HG02763 (cell line): ENCODE measurements around the gene FOXP1.
"Not testable (repeated sequence)": the region's sequence is repeated elsewhere in the genome, so short reads cannot be mapped to it uniquely, and the experiment has no call there.

Experiments used
- ATAC-seq: cut with Tn5 transposase; IDR thresholded peaks from one replicate; pipeline ENCODE4 v1.9.1; 2021; ENCODE audit warnings: mild to moderate bottlenecking, moderate library complexity; ENCODE audit not compliant: unreplicated experiment

Gene FOXP1

DNA sequence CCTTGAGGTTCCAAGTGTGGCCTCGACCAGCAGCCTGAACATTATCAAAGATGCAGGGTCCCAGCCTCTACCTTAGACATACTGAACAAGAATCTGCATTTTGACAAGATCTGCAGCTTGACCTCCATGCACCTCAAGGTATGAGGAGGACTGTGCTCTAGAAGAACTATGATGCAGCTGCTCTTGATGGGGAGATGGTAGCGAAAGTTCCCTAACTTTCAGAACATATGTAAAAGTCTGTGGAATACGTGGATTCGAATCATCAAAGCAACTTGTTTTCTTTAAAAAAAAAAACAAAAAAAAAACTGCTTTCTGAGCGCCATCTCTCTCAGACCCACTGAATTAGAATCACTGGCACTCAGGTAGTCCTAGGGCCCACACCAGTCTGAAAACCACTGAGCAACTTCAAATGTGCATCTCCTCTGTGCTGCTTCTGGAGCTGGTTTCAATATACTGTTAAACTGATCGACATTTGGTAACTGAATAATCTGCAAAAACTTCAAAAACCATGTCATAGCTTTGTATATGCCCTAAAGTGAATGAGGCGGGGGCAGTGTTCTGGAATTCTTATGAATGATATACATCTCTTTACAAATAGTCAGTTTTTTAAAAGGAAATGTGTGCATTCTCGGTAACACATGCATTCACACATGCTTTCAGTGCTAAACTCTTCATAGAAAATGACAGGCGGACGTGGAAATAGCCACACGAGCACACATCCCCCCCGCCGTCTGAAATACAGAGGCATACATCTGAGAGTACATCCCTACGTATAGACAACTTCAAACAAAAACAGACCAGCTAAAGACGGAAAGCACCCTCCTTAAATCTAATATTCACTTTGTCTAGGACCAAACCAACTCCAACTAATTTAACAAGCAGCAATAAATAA lies 128.8 kb downstream of the FOXP1 start:
- ATAC-seq: no peak

DNA sequence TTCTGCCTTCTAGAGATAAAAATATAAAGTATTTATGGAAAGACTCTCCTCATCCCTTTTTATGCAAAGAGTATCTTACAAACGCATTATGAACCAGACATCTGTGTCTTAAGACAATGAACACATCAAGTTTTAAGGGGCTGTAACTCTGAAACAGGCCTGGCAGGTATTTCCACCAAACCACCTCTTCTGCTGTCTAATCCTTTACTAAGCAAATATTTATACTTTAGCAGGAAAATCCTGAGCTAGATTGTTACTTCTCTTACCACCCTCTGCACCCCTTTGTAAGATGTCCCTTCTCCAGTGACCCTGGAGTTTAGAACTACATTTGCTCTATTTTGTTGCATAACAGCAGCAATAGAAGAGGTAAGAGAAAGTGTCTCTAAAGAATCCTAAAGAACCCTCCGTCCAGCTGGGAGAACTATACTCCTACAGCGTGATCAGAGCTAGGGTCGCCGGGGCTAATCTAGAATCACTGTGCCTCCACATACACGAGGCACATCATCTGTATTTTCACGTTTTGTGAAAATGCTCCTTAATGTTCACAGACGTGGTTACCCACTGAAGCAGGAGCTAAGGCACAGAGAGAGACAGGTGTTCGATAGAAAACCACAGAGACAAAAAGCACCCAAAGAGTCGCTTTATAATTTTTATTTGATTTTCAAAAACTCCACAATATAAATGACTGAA lies 129.6 kb downstream of the FOXP1 start:
- no peak for ATAC-seq

DNA sequence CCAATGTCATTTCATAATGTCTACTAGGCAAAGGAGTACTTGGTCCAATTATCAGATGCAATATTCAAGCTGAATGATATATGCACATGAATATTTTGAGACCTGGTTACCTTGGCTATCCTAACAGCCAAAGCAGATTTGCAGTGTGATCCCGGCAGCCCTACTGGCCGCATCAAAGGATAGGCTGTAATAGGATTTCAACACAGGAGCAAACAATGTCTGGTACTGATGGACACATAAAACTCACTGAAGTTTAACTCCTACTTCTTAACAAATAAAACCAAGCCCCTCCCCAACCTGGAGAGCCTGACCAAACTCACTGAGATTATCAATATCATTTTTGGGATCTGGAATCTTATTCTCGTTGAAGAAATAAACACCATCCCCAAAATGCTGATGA lies 130.2 kb downstream of the FOXP1 start:
- ATAC-seq: no peak

DNA sequence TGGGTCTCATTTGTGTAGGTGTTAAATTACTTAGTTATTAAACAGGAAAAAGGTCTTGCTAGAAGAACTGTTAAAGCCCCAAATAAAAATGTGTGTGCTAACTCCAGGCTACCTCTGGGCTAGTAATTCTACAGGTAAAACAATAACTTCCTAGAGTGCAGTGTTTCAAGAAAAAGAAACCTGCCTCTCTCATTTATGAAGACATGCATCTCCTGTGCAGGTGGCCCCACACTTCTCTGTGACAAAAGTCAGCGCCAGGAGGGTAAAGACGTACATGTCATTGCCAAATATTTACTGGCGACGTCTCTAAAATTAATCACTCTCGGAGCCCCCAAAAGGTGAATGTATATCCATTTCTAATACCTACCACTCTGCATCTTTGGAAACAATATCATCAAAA lies 131.7 kb downstream of the FOXP1 start:
- no peak for ATAC-seq

DNA sequence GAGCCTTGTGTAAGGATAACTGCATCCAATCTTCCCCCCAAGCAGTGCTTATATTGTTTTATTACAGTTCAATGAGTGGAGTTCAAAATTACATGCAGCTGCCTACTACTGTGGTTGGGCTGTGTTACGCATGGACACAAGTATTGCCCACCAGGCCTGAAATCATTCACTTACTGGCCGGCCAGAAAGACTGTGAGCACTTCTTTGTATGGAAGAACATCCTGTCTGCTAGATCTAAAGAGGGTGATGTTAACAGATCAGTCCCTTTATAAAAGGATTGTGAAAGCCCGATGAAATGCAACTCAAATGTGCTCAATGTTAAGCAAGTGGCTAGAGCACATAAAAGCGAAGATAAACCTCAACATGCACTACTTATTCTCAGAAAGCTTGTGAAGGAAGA lies 132.5 kb downstream of the FOXP1 start:
- no peak for ATAC-seq

DNA sequence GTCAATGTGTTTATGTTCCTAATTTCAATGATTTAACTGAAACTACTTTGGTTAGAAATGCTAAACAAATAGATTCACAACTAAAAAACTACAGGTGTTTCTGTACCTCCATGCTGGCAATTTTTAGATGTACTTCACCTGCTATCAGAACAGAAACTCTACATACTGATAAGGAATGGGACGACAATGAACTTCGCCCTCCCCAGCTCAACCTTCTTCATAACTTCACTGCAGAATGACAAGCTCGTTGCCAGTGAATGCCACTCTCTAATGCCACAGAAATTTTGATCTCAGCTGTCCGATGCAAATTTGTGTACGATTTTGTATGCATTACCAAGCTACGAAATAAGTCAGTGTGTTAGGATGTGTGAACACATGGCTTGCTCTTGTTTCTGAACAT lies 133.4 kb downstream of the FOXP1 start:
- no peak for ATAC-seq

DNA sequence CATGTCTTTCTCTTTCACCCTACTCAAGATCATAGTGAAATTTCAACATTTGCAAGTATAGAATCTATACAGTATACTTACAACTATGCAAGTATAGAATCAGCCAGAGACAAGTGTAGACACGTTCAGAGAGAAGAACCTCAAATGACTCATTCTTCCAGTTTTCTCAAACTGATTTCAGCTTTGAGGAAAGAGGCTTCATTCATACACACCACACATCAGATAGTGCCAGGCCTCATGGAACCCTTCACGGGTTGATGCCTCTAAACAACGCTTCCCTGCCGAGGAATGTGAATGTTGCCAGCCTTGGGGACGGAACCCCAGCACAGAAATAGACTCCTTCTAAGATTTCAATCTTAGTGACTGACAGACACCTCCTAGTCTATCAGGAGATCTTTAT lies 135.7 kb downstream of the FOXP1 start:
- no peak for ATAC-seq

DNA sequence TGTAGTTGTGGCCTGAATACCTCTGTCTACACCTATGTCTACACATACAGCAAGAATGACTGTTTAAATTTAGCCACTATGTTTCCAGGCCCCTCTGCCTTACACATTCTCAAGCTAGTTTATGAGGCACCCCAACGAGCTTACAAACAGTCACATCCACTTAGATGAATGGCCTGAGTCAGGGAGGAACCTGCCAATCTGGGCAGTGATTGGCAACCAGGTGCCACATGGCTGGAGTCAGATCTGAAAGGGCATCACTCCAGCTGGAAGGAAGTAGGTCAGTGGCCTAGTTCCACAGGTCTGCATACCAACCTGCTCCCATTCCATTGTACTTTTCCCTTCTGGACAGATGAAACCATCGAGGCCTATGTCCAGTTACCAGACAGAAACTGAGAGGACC lies 136.3 kb downstream of the FOXP1 start:
- no peak for ATAC-seq

DNA sequence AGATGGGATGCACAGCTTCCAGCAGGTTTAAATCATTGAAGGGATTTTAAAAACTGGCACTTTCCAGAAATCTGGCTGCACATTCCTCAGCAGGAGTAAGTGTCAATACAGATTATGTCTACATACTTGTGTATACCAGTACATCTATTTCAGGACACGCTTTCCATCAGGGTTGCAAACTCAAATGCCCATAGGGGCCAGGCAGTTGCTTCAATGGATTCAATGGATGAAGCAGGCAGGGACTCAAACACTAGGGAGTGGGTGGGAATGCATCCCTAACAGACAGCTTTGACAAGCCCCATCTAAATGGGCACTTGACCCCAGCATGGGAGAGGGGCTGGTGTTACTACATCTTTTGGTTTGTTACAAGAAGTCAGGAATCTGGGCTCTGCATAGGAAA lies 136.8 kb downstream of the FOXP1 start:
- no peak for ATAC-seq

DNA sequence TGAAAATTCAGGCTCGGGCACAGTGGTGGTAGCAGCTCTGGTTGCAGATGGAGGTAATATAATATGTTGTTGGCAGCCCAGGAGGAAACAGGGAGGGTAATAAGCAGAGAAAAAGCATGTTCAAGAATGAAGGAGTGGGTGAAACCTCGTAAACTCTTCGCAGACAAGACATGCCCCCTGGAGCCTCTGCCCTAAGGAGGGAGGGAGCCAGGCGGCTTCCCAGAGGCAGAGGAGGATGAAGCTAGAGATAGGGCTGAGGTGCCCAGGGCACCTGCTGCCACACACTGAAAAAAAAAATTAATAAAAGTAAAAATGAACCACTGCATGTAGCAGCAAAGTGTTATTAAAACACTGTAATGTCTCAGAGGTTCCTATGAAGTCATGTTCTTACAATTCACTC lies 137.3 kb downstream of the FOXP1 start:
- no peak for ATAC-seq

DNA sequence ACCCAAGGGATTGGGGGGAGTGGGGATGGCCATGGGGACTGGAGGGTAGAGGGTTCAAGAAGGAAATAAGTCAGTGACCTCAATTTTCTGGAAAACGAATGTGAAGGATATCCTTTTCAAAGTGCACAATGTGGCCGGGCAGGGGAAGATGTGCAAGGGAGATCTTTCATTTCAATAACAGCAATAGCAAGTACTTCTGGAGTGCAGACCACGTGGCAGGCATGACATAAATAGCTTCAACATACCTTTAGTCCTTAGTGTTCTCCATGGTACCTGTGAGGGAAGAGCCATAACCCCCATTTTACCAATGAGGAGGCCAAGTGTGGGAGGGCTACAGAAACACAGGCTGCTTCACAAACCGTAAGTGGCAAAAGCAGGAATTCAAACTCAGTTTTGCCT lies 138.7 kb downstream of the FOXP1 start:
- ATAC-seq: no peak

DNA sequence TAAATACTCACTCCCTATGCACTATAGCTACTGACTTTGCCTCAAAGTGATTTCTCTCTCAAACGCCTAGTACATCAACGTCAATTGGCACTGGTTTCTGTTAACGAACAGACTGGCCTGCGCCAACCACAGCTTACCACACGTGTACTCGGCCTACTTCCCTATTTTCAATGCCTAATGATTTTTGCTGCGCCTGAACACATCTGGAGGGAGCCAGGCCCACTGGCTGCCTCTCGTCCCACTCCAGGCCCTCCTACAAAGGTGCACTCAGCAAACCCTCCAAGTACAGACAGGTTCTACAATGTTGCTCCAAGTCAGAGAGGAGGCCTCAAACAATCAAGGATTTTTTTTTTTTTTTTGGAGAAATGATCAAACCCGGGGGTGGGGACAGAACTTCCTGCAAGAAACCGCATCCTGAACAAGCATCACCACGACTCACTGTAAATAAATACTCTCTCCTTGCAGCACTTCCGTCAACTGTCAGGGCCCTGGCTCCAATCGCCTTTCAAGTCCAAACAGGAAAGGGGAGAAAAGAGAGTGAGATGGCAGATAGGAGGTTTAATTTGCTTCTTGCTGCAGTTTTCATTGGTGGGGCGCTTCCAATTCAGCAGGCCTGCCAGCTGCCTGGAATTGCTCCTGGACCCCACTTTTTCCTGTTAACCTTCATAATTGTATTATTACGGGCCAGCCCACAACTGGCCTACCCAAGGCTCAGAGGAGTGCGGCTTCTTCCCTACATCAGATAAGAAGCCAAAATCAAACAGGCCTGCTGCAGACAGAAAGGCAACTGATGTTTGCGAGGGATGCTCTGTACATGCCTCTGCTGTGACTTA lies 139.3 kb downstream of the FOXP1 start:
- peak; percentile 96 for ATAC-seq

DNA sequence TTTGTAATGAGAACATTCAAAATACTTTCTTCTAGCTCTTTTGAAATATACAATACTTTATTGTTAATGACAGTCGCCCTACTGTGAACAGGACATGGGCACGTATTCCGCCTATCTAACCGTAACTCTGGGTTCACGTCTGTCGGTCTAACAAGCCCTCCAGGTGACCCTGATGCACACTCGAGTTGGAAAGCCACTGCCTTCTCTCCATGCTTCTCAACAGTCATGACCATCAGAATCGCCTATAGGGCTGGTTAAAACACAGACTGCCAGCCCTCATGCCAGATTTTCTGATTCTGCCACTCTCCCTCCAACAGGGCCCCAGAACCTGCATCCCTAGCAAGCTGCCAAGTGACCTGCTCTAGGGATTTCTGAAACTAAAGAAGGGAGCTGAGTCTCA lies 140.2 kb downstream of the FOXP1 start:
- no peak for ATAC-seq

DNA sequence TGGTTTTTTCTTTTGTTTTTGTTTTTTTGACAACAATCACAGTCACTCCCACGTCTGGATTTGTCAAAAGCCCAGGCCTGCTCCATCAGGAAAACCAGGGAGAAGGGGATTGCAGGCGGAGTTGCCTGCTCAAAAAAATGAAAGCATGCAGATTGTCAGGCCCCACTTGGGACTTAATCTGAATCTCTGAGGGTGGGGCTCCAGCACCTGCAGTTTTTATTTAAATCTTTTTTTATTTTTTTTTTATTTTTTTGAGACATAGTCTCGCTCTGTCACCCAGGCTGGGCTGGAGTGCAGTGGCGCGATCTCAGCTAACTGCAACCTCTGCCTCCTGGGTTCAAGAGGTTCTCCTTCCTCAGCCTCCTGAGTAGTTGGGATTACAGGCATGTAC lies 140.9 kb downstream of the FOXP1 start:
- ATAC-seq: no peak

DNA sequence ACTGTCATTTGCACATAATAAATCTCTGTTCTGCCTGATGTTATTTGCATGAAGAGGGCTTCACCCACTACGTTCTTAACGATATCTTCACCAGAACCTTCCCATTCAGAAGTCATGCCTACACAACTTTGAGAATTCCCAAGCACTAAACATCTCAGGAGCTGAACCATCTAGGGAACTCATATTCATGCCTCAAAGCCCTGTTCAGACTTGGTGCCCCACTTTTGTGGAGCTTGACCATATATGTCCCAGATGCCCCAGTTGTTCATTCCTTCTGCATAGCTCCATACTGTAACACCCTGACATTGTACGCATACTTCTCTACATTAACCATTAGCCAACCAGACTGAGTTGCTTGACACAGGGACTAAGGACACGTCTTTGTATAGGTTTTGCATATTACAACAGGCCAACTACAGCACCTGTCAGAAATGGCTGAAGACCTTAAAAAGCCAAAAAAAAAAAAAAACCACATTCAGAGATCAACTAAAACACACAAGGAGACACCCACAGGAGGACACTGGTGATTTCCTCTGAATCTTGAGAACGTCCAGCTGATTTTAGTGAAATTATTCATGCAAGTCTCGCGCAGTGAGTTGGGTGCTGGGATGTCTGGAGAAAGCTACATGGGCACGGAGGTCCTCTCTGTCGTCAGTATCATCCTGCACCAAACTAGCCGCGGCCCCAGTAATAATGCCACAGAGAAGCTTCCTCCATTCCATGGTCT lies 141.4 kb downstream of the FOXP1 start:
- ATAC-seq: no peak

DNA sequence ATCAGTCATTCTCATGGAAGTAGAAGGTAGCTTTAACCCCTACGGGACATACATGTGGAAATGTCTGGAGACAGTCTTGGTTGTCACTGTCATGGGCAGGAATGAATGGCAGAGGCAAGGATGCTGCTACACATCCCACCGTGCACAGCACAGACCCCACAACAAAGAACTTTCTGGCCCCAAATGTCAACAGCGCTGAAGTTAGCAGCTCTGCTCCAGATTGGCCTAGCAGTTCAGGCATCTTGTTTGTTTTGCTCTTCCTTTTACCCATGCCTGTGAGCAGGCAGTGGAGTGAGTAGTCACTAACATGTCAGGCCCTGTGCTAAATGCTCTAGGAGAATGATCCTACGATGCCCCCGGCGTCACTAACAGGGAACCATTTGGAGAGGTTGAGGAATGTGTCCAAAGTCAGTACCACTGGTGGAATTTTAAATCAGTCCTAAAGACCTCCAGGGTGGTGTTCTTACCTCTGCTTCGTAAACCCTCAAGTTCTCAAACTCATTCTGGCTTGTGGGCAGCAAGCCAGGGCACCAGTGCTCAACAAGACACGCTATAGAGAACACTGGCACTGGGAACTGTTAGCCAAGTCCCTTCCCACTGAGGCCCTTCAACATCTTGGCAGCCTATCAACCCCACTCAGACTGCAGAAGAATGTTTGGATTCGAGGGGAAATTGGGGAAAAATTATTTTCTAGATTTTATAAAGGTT lies 142.2 kb downstream of the FOXP1 start:
- ATAC-seq: no peak

DNA sequence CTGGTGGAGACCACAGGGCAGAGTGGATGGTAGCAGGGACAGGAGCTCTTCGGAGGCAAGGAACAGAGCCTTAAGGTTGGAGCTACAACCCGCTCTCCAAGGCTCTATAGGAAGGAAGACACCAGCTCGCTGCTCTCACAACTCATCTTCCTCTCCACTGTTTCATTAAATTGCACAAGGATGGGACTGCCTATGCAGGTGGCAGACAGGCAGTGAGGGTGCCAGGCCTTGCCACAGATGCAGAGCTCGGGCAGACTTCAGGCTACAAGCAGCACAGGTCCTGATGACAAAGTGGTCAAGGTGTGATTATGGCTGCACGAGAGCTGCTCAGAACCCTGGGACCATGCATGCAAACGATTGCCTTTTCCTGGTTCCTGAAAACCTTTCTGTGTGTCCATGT lies 144.6 kb downstream of the FOXP1 start:
- ATAC-seq: no peak

DNA sequence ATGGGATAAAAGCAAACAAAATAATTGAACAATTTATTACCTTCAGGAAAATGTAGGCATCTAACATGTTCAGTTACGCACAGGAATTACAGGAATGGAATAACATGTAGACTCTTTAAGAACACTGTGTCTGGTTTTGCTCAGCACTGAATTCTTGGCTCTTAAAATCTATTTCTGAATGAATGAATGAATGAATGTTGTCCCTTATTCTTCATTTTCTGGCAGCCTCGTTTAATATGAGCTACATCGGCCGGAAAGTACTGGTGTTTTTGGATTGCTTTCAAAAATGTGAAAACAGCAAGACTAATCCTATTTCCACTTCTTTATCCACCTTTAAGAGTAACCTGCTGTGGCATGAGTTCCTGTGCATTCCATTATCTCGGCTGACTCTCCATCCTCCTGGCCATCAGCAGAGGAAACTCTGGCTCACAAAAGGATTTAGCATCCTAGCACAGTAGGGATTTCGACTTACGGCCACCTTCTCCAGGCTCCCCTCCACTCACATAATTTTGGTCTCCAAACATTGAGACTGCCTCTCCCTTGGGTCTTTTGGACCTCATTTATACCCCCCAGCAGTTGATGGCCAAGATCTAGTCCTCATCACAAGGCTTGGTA lies 145.3 kb downstream of the FOXP1 start:
- no peak for ATAC-seq

DNA sequence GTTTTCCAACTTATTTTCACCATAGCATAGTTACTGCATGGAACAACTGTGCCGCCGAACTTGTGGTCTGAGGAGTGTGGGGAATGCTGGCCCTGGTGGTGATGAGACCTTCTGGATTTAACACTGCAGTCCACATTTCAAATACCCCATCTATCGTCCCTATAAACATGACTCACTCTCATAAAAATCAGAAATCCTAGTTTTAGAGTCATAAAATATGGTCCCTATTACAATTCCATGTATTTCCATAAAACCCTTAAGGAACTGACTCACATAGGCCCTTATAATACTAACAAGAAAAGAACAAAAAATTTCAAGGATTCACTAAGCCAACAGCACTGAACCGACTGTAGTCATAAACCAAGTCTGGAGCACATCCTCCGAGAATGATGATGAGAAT lies 147.2 kb downstream of the FOXP1 start:
- no peak for ATAC-seq

DNA sequence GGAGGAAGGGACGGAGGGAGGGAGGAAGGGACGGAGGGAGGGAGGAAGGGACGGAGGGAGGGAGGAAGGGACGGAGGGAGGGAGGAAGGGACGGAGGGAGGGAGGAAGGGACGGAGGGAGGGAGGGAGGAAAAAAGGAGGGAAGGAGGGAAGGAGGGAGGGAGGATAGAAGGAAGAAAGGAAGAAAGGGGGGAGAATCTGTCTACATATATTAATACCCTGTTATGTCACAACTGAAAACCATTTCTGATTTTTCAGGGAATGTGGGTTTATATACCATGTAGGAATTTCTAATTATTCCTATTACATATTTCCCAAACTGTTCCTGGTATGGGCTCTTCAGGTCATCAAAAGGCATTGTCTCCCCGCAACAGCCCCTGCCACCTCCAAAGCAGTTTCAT lies 147.7 kb downstream of the FOXP1 start:
- not testable (repeated sequence) for ATAC-seq
